SU-DHL-6 (cell line): ENCODE measurements around the gene HDDC3.

Experiments
- EZH2phosphoT487 ChIP-seq: fragments of 200-600 bp; sonication (generic), shearing (Covaris generic); conservative IDR thresholded peaks from 2 replicates; pipeline ENCODE4 v1.6.1; 2018; ENCODE audit warnings: mild to moderate bottlenecking, antibody characterized with exemption, low read length, moderate library complexity, mixed read lengths
- TF ChIP-seq, protein P1 (sequence below): fragments of 200-600 bp; sonication (generic); IDR thresholded peaks from one replicate; pipeline ENCODE4 v1.5.1; 2017; ENCODE audit warnings: antibody characterized with exemption, mild to moderate bottlenecking, low read length, moderate library complexity; ENCODE audit not compliant: insufficient read depth, poor library complexity, severe bottlenecking

DNA sequence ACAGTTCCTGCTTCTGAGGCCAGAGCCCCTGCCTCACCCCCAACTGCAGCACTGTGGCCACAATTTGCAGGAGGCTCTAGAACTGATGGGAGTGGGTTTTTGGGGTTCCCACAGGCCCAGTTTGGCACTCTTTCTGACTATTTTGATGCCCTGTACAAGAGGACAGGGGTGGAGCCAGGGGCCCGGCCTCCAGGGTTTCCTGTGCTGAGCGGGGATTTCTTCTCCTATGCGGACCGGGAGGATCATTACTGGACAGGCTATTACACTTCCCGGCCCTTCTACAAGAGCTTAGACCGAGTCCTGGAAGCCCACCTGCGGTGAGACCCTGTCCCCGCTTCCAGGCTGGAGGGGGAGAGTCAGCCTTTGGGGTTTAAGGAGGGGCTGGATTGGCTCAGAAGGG lies 22.4 kb downstream of the HDDC3 start:
- TF ChIP-seq, protein P1, sequence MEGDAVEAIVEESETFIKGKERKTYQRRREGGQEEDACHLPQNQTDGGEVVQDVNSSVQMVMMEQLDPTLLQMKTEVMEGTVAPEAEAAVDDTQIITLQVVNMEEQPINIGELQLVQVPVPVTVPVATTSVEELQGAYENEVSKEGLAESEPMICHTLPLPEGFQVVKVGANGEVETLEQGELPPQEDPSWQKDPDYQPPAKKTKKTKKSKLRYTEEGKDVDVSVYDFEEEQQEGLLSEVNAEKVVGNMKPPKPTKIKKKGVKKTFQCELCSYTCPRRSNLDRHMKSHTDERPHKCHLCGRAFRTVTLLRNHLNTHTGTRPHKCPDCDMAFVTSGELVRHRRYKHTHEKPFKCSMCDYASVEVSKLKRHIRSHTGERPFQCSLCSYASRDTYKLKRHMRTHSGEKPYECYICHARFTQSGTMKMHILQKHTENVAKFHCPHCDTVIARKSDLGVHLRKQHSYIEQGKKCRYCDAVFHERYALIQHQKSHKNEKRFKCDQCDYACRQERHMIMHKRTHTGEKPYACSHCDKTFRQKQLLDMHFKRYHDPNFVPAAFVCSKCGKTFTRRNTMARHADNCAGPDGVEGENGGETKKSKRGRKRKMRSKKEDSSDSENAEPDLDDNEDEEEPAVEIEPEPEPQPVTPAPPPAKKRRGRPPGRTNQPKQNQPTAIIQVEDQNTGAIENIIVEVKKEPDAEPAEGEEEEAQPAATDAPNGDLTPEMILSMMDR: no peak
- TF ChIP-seq EZH2phosphoT487: no peak
